IPS-20b (cell line): ENCODE measurements around the gene AFDN.

Experiments
- H3K27ac ChIP-seq: one replicate; pipeline ENCODE4 v1.5.1; 2013; ENCODE audit warnings: low read length
- H3K27me3 ChIP-seq: 2 replicates; pipeline ENCODE4 v1.6.1; 2013; ENCODE audit warnings: mild to moderate bottlenecking, low read length, inconsistent platforms; ENCODE audit not compliant: insufficient read depth
- H3K36me3 ChIP-seq: 2 replicates; pipeline ENCODE4 v1.6.1; 2013; ENCODE audit warnings: low read depth, mild to moderate bottlenecking, inconsistent platforms, low read length, moderate library complexity; ENCODE audit not compliant: insufficient read depth
- H3K4me1 ChIP-seq: 2 replicates; pipeline ENCODE4 v1.6.1; 2013; ENCODE audit warnings: mild to moderate bottlenecking, control low read depth, inconsistent platforms, low read length, moderate library complexity; ENCODE audit not compliant: insufficient read depth
- H3K4me3 ChIP-seq: 2 replicates; pipeline ENCODE4 v1.5.1; 2013; ENCODE audit warnings: mild to moderate bottlenecking, low read length, inconsistent platforms
- H3K9ac ChIP-seq: 2 replicates; pipeline ENCODE4 v1.6.1; 2013; ENCODE audit warnings: low read depth, mild to moderate bottlenecking, inconsistent platforms, low read length, moderate library complexity
- H3K9me3 ChIP-seq: 2 replicates; pipeline ENCODE4 v1.6.1; 2013; ENCODE audit warnings: mild to moderate bottlenecking, low read depth, low read length, inconsistent platforms; ENCODE audit not compliant: insufficient read depth

Gene AFDN

GRCh38 chr6:167835260-167835659 lies 8.5 kb downstream of the AFDN start:
- peaks cover 19% of the 10 kb centered on the region for H3K4me1 ChIP-seq
- H3K27ac ChIP-seq, result no peak overlapping the region
- H3K9me3 ChIP-seq, result no peaks in the 10 kb centered on the region
- H3K36me3 ChIP-seq, result no peaks in the 10 kb centered on the region
- H3K27me3 ChIP-seq, result no peaks in the 10 kb centered on the region
- H3K4me3 ChIP-seq, result no peak overlapping the region
- no peak overlapping the region for H3K9ac ChIP-seq

GRCh38 chr6:167836721-167837120 lies 10.0 kb downstream of the AFDN start:
- Histone ChIP-seq H3K4me1 (peaks cover 33% of the 10 kb centered on the region), H3K4me3 (no peak overlapping the region), H3K36me3 (no peaks in the 10 kb centered on the region), H3K27ac (no peak overlapping the region), H3K9ac (no peak overlapping the region), H3K9me3 (no peaks in the 10 kb centered on the region), H3K27me3 (no peaks in the 10 kb centered on the region)

- Histone ChIP-seq H3K27me3 (no peaks in the 10 kb centered on the region), H3K9me3 (no peaks in the 10 kb centered on the region), H3K9ac (no peak overlapping the region), H3K4me3 (no peak overlapping the region), H3K27ac (no peak overlapping the region), H3K4me1 (peaks cover 39% of the 10 kb centered on the region), H3K36me3 (no peaks in the 10 kb centered on the region)
These were observed 11.6 kb downstream of the AFDN start for GRCh38 chr6:167838207-167838748.

- no peak overlapping the region for H3K9ac ChIP-seq
- no peaks in the 10 kb centered on the region for H3K36me3 ChIP-seq
These were observed 12.6 kb downstream of the AFDN start for GRCh38 chr6:167839343-167839742.

GRCh38 chr6:167839755-167840154 lies 13.0 kb downstream of the AFDN start:
- H3K27me3 ChIP-seq, result no peaks in the 10 kb centered on the region
- no peak overlapping the region for H3K9ac ChIP-seq
- H3K36me3 ChIP-seq, result no peaks in the 10 kb centered on the region
- H3K4me1 ChIP-seq, result peaks cover 38% of the 10 kb centered on the region
- H3K9me3 ChIP-seq, result no peaks in the 10 kb centered on the region
- no peak overlapping the region for H3K27ac ChIP-seq
- no peak overlapping the region for H3K4me3 ChIP-seq

More at GRCh38 chr6:167839343-167839742, 12.6 kb downstream of the AFDN start:
- Histone ChIP-seq H3K4me1 (peaks cover 38% of the 10 kb centered on the region), H3K4me3 (no peak overlapping the region), H3K27ac (no peak overlapping the region), H3K9me3 (no peaks in the 10 kb centered on the region), H3K27me3 (no peaks in the 10 kb centered on the region)

GRCh38 chr6:167840160-167840525 lies 13.4 kb downstream of the AFDN start:
- H3K9ac ChIP-seq, result no peak overlapping the region
- no peaks in the 10 kb centered on the region for H3K9me3 ChIP-seq
- H3K27ac ChIP-seq, result no peak overlapping the region
- no peak overlapping the region for H3K4me3 ChIP-seq
- no peaks in the 10 kb centered on the region for H3K27me3 ChIP-seq
- H3K4me1 ChIP-seq, result peaks cover 38% of the 10 kb centered on the region
- H3K36me3 ChIP-seq, result no peaks in the 10 kb centered on the region

GRCh38 chr6:167840526-167841179 lies 13.9 kb downstream of the AFDN start:
- Histone ChIP-seq H3K36me3 (no peaks in the 10 kb centered on the region), H3K4me3 (no peak overlapping the region), H3K27ac (no peak overlapping the region), H3K27me3 (no peaks in the 10 kb centered on the region), H3K9ac (no peak overlapping the region; the same call in 1 of the 2 replicates), H3K4me1 (peaks cover 38% of the 10 kb centered on the region), H3K9me3 (no peaks in the 10 kb centered on the region)

- H3K4me1 ChIP-seq, result peaks cover 42% of the 10 kb centered on the region
These were observed 15.3 kb downstream of the AFDN start for GRCh38 chr6:167841981-167842380.

GRCh38 chr6:167842457-167842856 lies 15.7 kb downstream of the AFDN start:
- no peaks in the 10 kb centered on the region for H3K27me3 ChIP-seq
- peaks cover 47% of the 10 kb centered on the region for H3K4me1 ChIP-seq

More at GRCh38 chr6:167841981-167842380, 15.3 kb downstream of the AFDN start:
- H3K27ac ChIP-seq, result no peak overlapping the region
- H3K9ac ChIP-seq, result no peak overlapping the region
- H3K9me3 ChIP-seq, result no peaks in the 10 kb centered on the region
- no peak overlapping the region for H3K4me3 ChIP-seq
- no peaks in the 10 kb centered on the region for H3K36me3 ChIP-seq
- H3K27me3 ChIP-seq, result no peaks in the 10 kb centered on the region

GRCh38 chr6:167843023-167843422 lies 16.3 kb downstream of the AFDN start:
- Histone ChIP-seq H3K9me3 (no peaks in the 10 kb centered on the region), H3K4me3 (no peak overlapping the region), H3K9ac (no peak overlapping the region), H3K4me1 (peaks cover 53% of the 10 kb centered on the region), H3K27ac (no peak overlapping the region), H3K27me3 (no peaks in the 10 kb centered on the region), H3K36me3 (no peaks in the 10 kb centered on the region)

More at GRCh38 chr6:167842457-167842856, 15.7 kb downstream of the AFDN start:
- Histone ChIP-seq H3K9ac (no peak overlapping the region), H3K9me3 (no peaks in the 10 kb centered on the region), H3K27ac (no peak overlapping the region), H3K4me3 (no peak overlapping the region), H3K36me3 (no peaks in the 10 kb centered on the region)

GRCh38 chr6:167845856-167846255 lies 19.1 kb downstream of the AFDN start:
- Histone ChIP-seq H3K4me3 (no peak overlapping the region), H3K36me3 (no peaks in the 10 kb centered on the region), H3K4me1 (peaks cover 67% of the 10 kb centered on the region), H3K9me3 (no peaks in the 10 kb centered on the region), H3K27ac (no peak overlapping the region), H3K9ac (no peak overlapping the region), H3K27me3 (no peaks in the 10 kb centered on the region)

GRCh38 chr6:167846997-167847606 lies 20.4 kb downstream of the AFDN start:
- no peaks in the 10 kb centered on the region for H3K27me3 ChIP-seq
- H3K27ac ChIP-seq, result no peak overlapping the region
- no peak overlapping the region for H3K4me3 ChIP-seq
- peaks cover 61% of the 10 kb centered on the region for H3K4me1 ChIP-seq
- peak overlapping the region; percentile 12; the same call in 1 of the 2 replicates for H3K9ac ChIP-seq
- H3K9me3 ChIP-seq, result no peaks in the 10 kb centered on the region
- no peaks in the 10 kb centered on the region for H3K36me3 ChIP-seq
